Spleen (tissue), 11 donors: ENCODE measurements around the gene KRTAP10-1. TPM values are rescaled to one million over a fixed set of nuclear protein-coding genes. Genes with fewer than 3 reads are reported as not detected.
"Not testable (repeated sequence)": the region's sequence is repeated elsewhere in the genome, so short reads cannot be mapped to it uniquely, and the experiment has no call there.

Experiments
- DNase-seq: peaks from one replicate; pipeline ENCODE4 v3.0.0-alpha.2; 2020
- H3K27ac ChIP-seq, 8 donors: fragments of 200-600 bp; sonication (generic) in 7 of 8; 1 replicate in 4 of 8; 2 replicates in 4 of 8; pipeline versions ENCODE4 v1.5.0 to v1.8.0; 2016 to 2021; ENCODE audit warnings: inconsistent platforms in 4 of 8, mild to moderate bottlenecking in 4 of 8, moderate library complexity in 1 of 8
- H3K27me3 ChIP-seq, 7 donors: fragments of 200-600 bp; sonication (generic) in 6 of 7; replicated peaks in 1 of 7; 1 replicate in 4 of 7; 2 replicates in 3 of 7; pipeline versions ENCODE4 v1.5.0 to v1.8.0; 2016 to 2021; ENCODE audit warnings: inconsistent platforms in 3 of 7, mild to moderate bottlenecking in 1 of 7
- H3K36me3 ChIP-seq, 6 donors: fragments of 200-600 bp; sonication (generic) in 5 of 6; 1 replicate in 4 of 6; 2 replicates in 2 of 6; pipeline versions ENCODE4 v1.5.0 to v1.8.0; 2016 to 2021; ENCODE audit warnings: inconsistent platforms in 2 of 6
- H3K4me1 ChIP-seq, 6 donors: fragments of 200-600 bp; sonication (generic) in 5 of 6; 1 replicate in 3 of 6; 2 replicates in 3 of 6; pipeline versions ENCODE4 v1.5.0 to v1.8.0; 2016 to 2021; ENCODE audit warnings: inconsistent platforms in 3 of 6
- H3K4me3 ChIP-seq, 8 donors: fragments of 200-600 bp; sonication (generic) in 7 of 8; 1 replicate in 4 of 8; 2 replicates in 4 of 8; pipeline versions ENCODE4 v1.5.0 to v1.8.0; 2016 to 2021; ENCODE audit warnings: inconsistent platforms in 4 of 8, mild to moderate bottlenecking in 4 of 8, moderate library complexity in 2 of 8
- H3K9me3 ChIP-seq, 8 donors: fragments of 200-600 bp; sonication (generic) in 7 of 8; 1 replicate in 4 of 8; 2 replicates in 4 of 8; pipeline versions ENCODE4 v1.5.0 to v1.8.0; 2016 to 2021; ENCODE audit warnings: inconsistent platforms in 4 of 8
- CTCF ChIP-seq, 11 experiments: fragments of 200-600 bp in 7 of 11; fragments of 450-650 bp in 4 of 11; sonication (generic) in 4 of 11; IDR thresholded peaks in 8 of 11; conservative IDR thresholded peaks in 3 of 11; 1 replicate in 7 of 11; 2 replicates in 4 of 11; pipeline versions ENCODE4 v1.4.0 to v1.8.0; 2016 to 2021; ENCODE audit warnings: antibody characterized with exemption in 11 of 11, inconsistent platforms in 4 of 11, mild to moderate bottlenecking in 1 of 11
- POLR2A ChIP-seq, 3 donors: fragments of 450-650 bp; IDR thresholded peaks; one replicate each; pipeline ENCODE4 v1.5.1; 2017; ENCODE audit warnings: antibody characterized with exemption in 3 of 3, mild to moderate bottlenecking in 1 of 3
- POLR2AphosphoS5 ChIP-seq, 3 donors: sonication (generic); formaldehyde crosslinking; IDR thresholded peaks; one replicate each; pipeline ENCODE4 v1.5.1; 2017; ENCODE audit warnings: antibody characterized with exemption in 3 of 3
- WGBS, 5 donors: extraction: QIAGEN DNeasy Blood & Tissue Kit in 3 of 5; methylation state at CpG; one replicate each; pipeline versions ENCODE4 v1.1.5 to v1.1.7; 2013 to 2018; 5-methylcytosine and 5-hydroxymethylcytosine counted together
- intact Hi-C: fragments of 100-400 bp; cut with DNase I; formaldehyde crosslinking; loops from one replicate; pipeline ENCODE4 v1.15.0; 2023; ENCODE audit warnings: low total_unique reads
- polyA plus RNA-seq, 3 donors: library from polyadenylated mRNA; stranded (reverse); fragments of 200-250 nt; gene quantifications; one replicate each; pipeline ENCODE4 v1.2.1, GENCODE V29; 2013
- total RNA-seq, 7 donors: library from RNA; depleted of rRNA in 3 of 7; stranded (reverse); fragments of >200 nt in 3 of 7; fragmentation: NEBNext Ultra II Directional in 4 of 7; extraction: Animal tissue kit (Norgen Biotek cat#: 25700) in 4 of 7; gene quantifications; one replicate each; pipeline versions ENCODE4 v1.1.0 to v1.2.1, GENCODE V29; 2016 to 2021
- donor health status: healthy with polysubstance abuse.
- donor health status: DM: no; HTN: no; CAD: no; lungs with moderate emphysema.
- donor health status: DM: no; HTN: no; CAD: no.
- donor health status: Bipolar disorder and iron deficiency.
- donor health status: healthy.
- donor health status: DM: no; HTN: no; CAD: no.
- donor health status: DM: yes; HTN: yes; CAD: no.

KRTAP10-1 gene
- total and polyA plus RNA-seq, 10 donors, result not detected

- H3K9me3 ChIP-seq, result peaks cover 0 to 16% (median 6%) of the 10 kb centered on the region in 8 donors
- no peak for TF ChIP-seq POLR2AphosphoS5 (IDR thresholded peaks at IDR 0.05)
- no peak for TF ChIP-seq POLR2A (IDR thresholded peaks at IDR 0.05)
- no peak for TF ChIP-seq CTCF (IDR thresholded peaks at IDR 0.05 in 8 of 11, conservative IDR thresholded peaks at IDR 0.05 in 3 of 11)
- DNase-seq, result peak; percentile 58
- H3K4me3 ChIP-seq, result no peak overlapping the region
- peaks cover 0 to 13% (median 2%) of the 10 kb centered on the region in 6 donors for H3K4me1 ChIP-seq
- 88 to 97% (median 94%) methylated on average over 5 to 6 of the region's 6 CpGs for WGBS, 5 donors
- H3K27ac ChIP-seq, result no peak overlapping the region
- no peaks in the 10 kb centered on the region for H3K36me3 ChIP-seq
- intact Hi-C loops, result no loop called here
- peaks cover 0 to 70% (median 6%) of the 10 kb centered on the region in 7 donors for H3K27me3 ChIP-seq
Measured at GRCh38 chr21:44552136-44552535, 12.1 kb upstream of the KRTAP10-1 start.

GRCh38 chr21:44551340-44551961, 11.5 kb upstream of the KRTAP10-1 start, which contains the start of gene KRTAP10-2:
KRTAP10-2 (minus strand) TSS chr21:44551505; CDS start chr21:44551458, 47 bp downstream.
- DNase-seq, result peak; percentile 69
- no peak for TF ChIP-seq POLR2A (IDR thresholded peaks at IDR 0.05)
- TF ChIP-seq CTCF (IDR thresholded peaks at IDR 0.05 in 8 of 11, conservative IDR thresholded peaks at IDR 0.05 in 3 of 11), result no peak
- no peak for TF ChIP-seq POLR2AphosphoS5 (IDR thresholded peaks at IDR 0.05)
- H3K9me3 ChIP-seq, result peaks cover 1 to 23% (median 13%) of the 10 kb centered on the region in 8 donors
- no peaks in the 10 kb centered on the region for H3K36me3 ChIP-seq
- H3K4me1 ChIP-seq, result peaks cover 0 to 13% (median under 1%) of the 10 kb centered on the region in 6 donors
- peaks cover 0 to 63% (median 6%) of the 10 kb centered on the region in 7 donors for H3K27me3 ChIP-seq
- intact Hi-C loops, result no loop called here
- no peak within 1 kb of the TSS for H3K27ac ChIP-seq
- WGBS, 5 donors, result 69 to 77% (median 75%) methylated on average over 11 to 17 of the region's 17 CpGs
- H3K4me3 ChIP-seq, result no peak within 1 kb of the TSS

DNA sequence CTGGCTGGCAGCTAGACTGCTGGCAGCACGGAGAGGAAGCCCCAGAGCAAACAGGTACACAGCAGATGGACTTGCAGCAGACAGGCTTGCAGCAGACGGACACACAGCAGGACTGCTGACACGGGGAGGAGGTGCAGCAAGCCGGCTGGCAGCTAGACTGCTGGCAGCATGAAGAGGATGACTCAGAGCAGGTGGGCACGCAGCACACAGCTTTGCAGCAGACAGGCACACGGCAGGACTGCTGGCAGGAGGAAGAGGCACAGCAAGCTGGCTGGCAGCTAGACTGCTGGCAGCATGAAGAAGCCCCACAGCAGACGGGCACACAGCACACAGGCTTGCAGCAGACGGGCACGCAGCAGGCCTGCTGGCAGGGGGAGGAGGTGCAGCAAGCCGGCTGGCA, 10.8 kb upstream of the KRTAP10-1 start:
- Histone ChIP-seq H3K36me3 (no peaks in the 10 kb centered on the region), H3K27me3 (peaks cover 0 to 58% (median 6%) of the 10 kb centered on the region in 7 donors), H3K4me1 (peaks cover 0 to 13% (median 0%) of the 10 kb centered on the region in 6 donors), H3K4me3 (no peak overlapping the region), H3K9me3 (peaks cover 2 to 29% (median 19%) of the 10 kb centered on the region in 8 donors), H3K27ac (no peak overlapping the region)
- 61 to 83% (median 72%) methylated on average over 3 to 10 of the region's 10 CpGs for WGBS, 5 donors
- intact Hi-C loops, result no loop called here
- peak; percentile 51 for DNase-seq
- TF ChIP-seq CTCF (IDR thresholded peaks at IDR 0.05 in 8 of 11, conservative IDR thresholded peaks at IDR 0.05 in 3 of 11) (no peak), POLR2A (IDR thresholded peaks at IDR 0.05) (no peak), POLR2AphosphoS5 (IDR thresholded peaks at IDR 0.05) (no peak)

DNA sequence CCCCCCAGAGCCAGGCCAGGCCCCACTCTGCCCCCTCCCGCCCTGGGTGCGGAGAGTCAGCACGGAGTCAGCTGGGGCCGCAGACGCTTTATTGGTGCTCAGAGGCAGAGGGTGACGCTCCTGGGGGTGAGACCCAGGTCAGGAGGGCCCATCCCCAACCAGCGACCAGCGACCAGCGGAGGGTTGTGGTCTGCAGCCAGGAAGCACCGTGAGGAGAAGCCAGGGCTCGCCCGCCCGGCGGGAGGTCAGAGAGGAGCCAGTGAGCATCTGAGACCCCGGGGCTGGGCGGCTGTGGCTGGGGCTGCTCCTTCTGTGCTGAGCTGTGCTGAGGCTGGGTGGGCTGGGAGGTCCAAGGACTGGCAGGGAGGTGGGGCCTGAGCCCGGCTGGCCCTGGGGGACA, 10.3 kb upstream of the KRTAP10-1 start:
- intact Hi-C loops, H3K4me3 ChIP-seq, H3K36me3 ChIP-seq, H3K27ac ChIP-seq: not testable (repeated sequence)
- Histone ChIP-seq H3K4me1 (peaks cover 0 to 13% (median 0%) of the 10 kb centered on the region in 6 donors), H3K27me3 (peaks cover 0 to 54% (median 3%) of the 10 kb centered on the region in 7 donors), H3K9me3 (peaks cover 2 to 34% (median 22%) of the 10 kb centered on the region in 8 donors)
- DNase-seq, result peak; percentile 67
- 44 to 54% (median 48%) methylated on average over 6 to 17 of the region's 17 CpGs for WGBS, 5 donors
